Activated CD8-positive, alpha-beta T cell treated with anti-CD3 and anti-CD28 coated beads, Interleukin-2, amount 10 ng/mL, durations not matched to agents 7 days and 5 days (primary cell): ENCODE measurements around the gene KCNMA1. TPM values are rescaled to one million over a fixed set of nuclear protein-coding genes. Genes with fewer than 3 reads are reported as not detected.

ENCODE experiments used
- ATAC-seq: fragments of 150-1000 bp; cut with Tn5 transposase; one replicate; pipeline ENCODE4 v1.10.0; 2021; ENCODE audit warnings: moderate library complexity
- CTCF ChIA-PET: fragments of 350-600 bp; sonication (Branson Sonifier 250); formaldehyde crosslinking; loops from one replicate; lab custom pipeline; 2021; ENCODE audit warnings: antibody characterized with exemption; lab: Charles Lee
- POLR2A ChIA-PET: fragments of 350-600 bp; sonication (Branson Sonifier 250); formaldehyde crosslinking; loops from one replicate; lab custom pipeline; 2021; ENCODE audit warnings: antibody characterized with exemption; lab: Charles Lee
- DNase-seq: peaks from one replicate; pipeline ENCODE4 v3.0.0-alpha.2; 2020
- H3K27ac Mint-ChIP-seq: one replicate; pipeline ENCODE4 v1.8.0; 2021; ENCODE audit warnings: mild to moderate bottlenecking, mixed read lengths
- H3K27me3 Mint-ChIP-seq: one replicate; pipeline ENCODE4 v1.8.0; 2021; ENCODE audit warnings: low read depth, mixed read lengths
- H3K36me3 Mint-ChIP-seq: one replicate; pipeline ENCODE4 v1.8.0; 2021; ENCODE audit warnings: low read depth, mixed read lengths
- H3K4me1 Mint-ChIP-seq: one replicate; pipeline ENCODE4 v1.8.0; 2021; ENCODE audit warnings: low read depth, mixed read lengths
- H3K4me3 Mint-ChIP-seq: one replicate; pipeline ENCODE4 v1.8.0; 2021; ENCODE audit warnings: mild to moderate bottlenecking, mixed read lengths
- H3K9me3 Mint-ChIP-seq: one replicate; pipeline ENCODE4 v1.8.0; 2022; ENCODE audit warnings: mixed read lengths; ENCODE audit not compliant: insufficient read depth
- total RNA-seq, 2 experiments: library from RNA; stranded (reverse); gene quantifications; one replicate each; pipeline ENCODE4 v1.2.3, GENCODE V29; 2021

Gene KCNMA1
- total RNA-seq, 2 experiments from 2014 or later = 0.16 TPM

GRCh38 chr10:77308084-77308732 is 329.4 kb downstream of the KCNMA1 start:
- ChIA-PET CTCF (no interaction called here), POLR2A (no interaction called here)
- Mint-ChIP-seq H3K4me1 (no peaks in the 10 kb centered on the region), H3K27ac (no peak overlapping the region), H3K27me3 (no peaks in the 10 kb centered on the region), H3K36me3 (no peaks in the 10 kb centered on the region), H3K9me3 (no peaks in the 10 kb centered on the region), H3K4me3 (no peak overlapping the region)
- DNase-seq = no peak
- no peak for ATAC-seq

- Mint-ChIP-seq H3K27ac (no peak overlapping the region), H3K4me1 (no peaks in the 10 kb centered on the region), H3K27me3 (no peaks in the 10 kb centered on the region), H3K4me3 (no peak overlapping the region), H3K9me3 (peaks cover 4% of the 10 kb centered on the region), H3K36me3 (no peaks in the 10 kb centered on the region)
- ChIA-PET POLR2A (no interaction called here), CTCF (no interaction called here)
- ATAC-seq = no peak
- DNase-seq = no peak
Measured at GRCh38 chr10:77306666-77307065, 330.9 kb downstream of the KCNMA1 start.

- no peak for DNase-seq
- Mint-ChIP-seq H3K4me3 (no peak overlapping the region), H3K4me1 (no peaks in the 10 kb centered on the region), H3K9me3 (peaks cover 4% of the 10 kb centered on the region), H3K36me3 (no peaks in the 10 kb centered on the region), H3K27me3 (peaks cover 2% of the 10 kb centered on the region), H3K27ac (no peak overlapping the region)
- no peak for ATAC-seq
- POLR2A ChIA-PET = no interaction called here
- CTCF ChIA-PET = no interaction called here
Measured at GRCh38 chr10:77305650-77306632, 331.7 kb downstream of the KCNMA1 start.

- H3K9me3 Mint-ChIP-seq = peaks cover 4% of the 10 kb centered on the region
- ATAC-seq = no peak
- ChIA-PET CTCF (no interaction called here), POLR2A (no interaction called here)
- H3K27ac Mint-ChIP-seq = no peak overlapping the region
- no peaks in the 10 kb centered on the region for H3K4me1 Mint-ChIP-seq
- H3K4me3 Mint-ChIP-seq = no peak overlapping the region
- no peaks in the 10 kb centered on the region for H3K36me3 Mint-ChIP-seq
- no peak for DNase-seq
- H3K27me3 Mint-ChIP-seq = peaks cover 4% of the 10 kb centered on the region
Measured at GRCh38 chr10:77304192-77304591, 333.4 kb downstream of the KCNMA1 start.

- Mint-ChIP-seq H3K27me3 (peaks cover 5% of the 10 kb centered on the region), H3K9me3 (peaks cover 4% of the 10 kb centered on the region), H3K4me3 (no peak overlapping the region), H3K36me3 (no peaks in the 10 kb centered on the region), H3K27ac (no peak overlapping the region), H3K4me1 (no peaks in the 10 kb centered on the region)
- no peak for DNase-seq
- POLR2A ChIA-PET = no interaction called here
- ATAC-seq = no peak
- CTCF ChIA-PET = no interaction called here
Measured at GRCh38 chr10:77301305-77301730, 336.3 kb downstream of the KCNMA1 start.

- POLR2A ChIA-PET = no interaction called here
- H3K4me1 Mint-ChIP-seq = no peaks in the 10 kb centered on the region
- H3K27me3 Mint-ChIP-seq = peaks cover 5% of the 10 kb centered on the region
- H3K4me3 Mint-ChIP-seq = no peak overlapping the region
- no peaks in the 10 kb centered on the region for H3K36me3 Mint-ChIP-seq
- ATAC-seq (no peak), DNase-seq (no peak)
- CTCF ChIA-PET = no interaction called here
- peaks cover 4% of the 10 kb centered on the region for H3K9me3 Mint-ChIP-seq
- no peak overlapping the region for H3K27ac Mint-ChIP-seq
Measured at GRCh38 chr10:77300682-77301302, 336.8 kb downstream of the KCNMA1 start.

GRCh38 chr10:77299320-77299719 is 338.3 kb downstream of the KCNMA1 start:
- ChIA-PET POLR2A (no interaction called here), CTCF (no interaction called here)
- no peaks in the 10 kb centered on the region for H3K4me1 Mint-ChIP-seq
- no peak overlapping the region for H3K4me3 Mint-ChIP-seq
- no peak overlapping the region for H3K27ac Mint-ChIP-seq
- DNase-seq (no peak), ATAC-seq (no peak)
- H3K9me3 Mint-ChIP-seq = peaks cover 4% of the 10 kb centered on the region
- H3K36me3 Mint-ChIP-seq = no peaks in the 10 kb centered on the region
- H3K27me3 Mint-ChIP-seq = peaks cover 5% of the 10 kb centered on the region

- ChIA-PET POLR2A (no interaction called here), CTCF (no interaction called here)
- H3K4me3 Mint-ChIP-seq = no peak overlapping the region
- H3K27ac Mint-ChIP-seq = no peak overlapping the region
- DNase-seq (no peak), ATAC-seq (no peak)
- no peaks in the 10 kb centered on the region for H3K36me3 Mint-ChIP-seq
- H3K9me3 Mint-ChIP-seq = peaks cover 3% of the 10 kb centered on the region
- no peaks in the 10 kb centered on the region for H3K4me1 Mint-ChIP-seq
- H3K27me3 Mint-ChIP-seq = peaks cover 5% of the 10 kb centered on the region
Measured at GRCh38 chr10:77297393-77297739, 340.2 kb downstream of the KCNMA1 start.

GRCh38 chr10:77296534-77297392 is 340.8 kb downstream of the KCNMA1 start:
- Mint-ChIP-seq H3K4me1 (no peaks in the 10 kb centered on the region), H3K27me3 (peaks cover 5% of the 10 kb centered on the region), H3K9me3 (no peaks in the 10 kb centered on the region), H3K36me3 (no peaks in the 10 kb centered on the region), H3K4me3 (no peak overlapping the region), H3K27ac (no peak overlapping the region)
- ChIA-PET CTCF (no interaction called here), POLR2A (no interaction called here)
- no peak for ATAC-seq
- DNase-seq = no peak

- Mint-ChIP-seq H3K27ac (no peak overlapping the region), H3K9me3 (no peaks in the 10 kb centered on the region), H3K27me3 (peaks cover 13% of the 10 kb centered on the region), H3K4me3 (no peak overlapping the region), H3K36me3 (no peaks in the 10 kb centered on the region), H3K4me1 (peaks cover 3% of the 10 kb centered on the region)
- ChIA-PET CTCF (no interaction called here), POLR2A (no interaction called here)
- ATAC-seq (no peak), DNase-seq (no peak)
Measured at GRCh38 chr10:77293773-77294172, 343.8 kb downstream of the KCNMA1 start.

- no peaks in the 10 kb centered on the region for H3K36me3 Mint-ChIP-seq
- H3K4me1 Mint-ChIP-seq = peaks cover 3% of the 10 kb centered on the region
- no peak overlapping the region for H3K4me3 Mint-ChIP-seq
- H3K27me3 Mint-ChIP-seq = peaks cover 13% of the 10 kb centered on the region
- no peak overlapping the region for H3K27ac Mint-ChIP-seq
- H3K9me3 Mint-ChIP-seq = no peaks in the 10 kb centered on the region
- no peak for ATAC-seq
- ChIA-PET POLR2A (no interaction called here), CTCF (no interaction called here)
- DNase-seq = no peak
Measured at GRCh38 chr10:77293347-77293746, 344.3 kb downstream of the KCNMA1 start.
